GM12872 (cell line): ENCODE results near the gene MAN1A1.

ENCODE experiments used
- TF ChIP-seq, protein P1 (sequence below): IDR thresholded peaks from 3 replicates; pipeline ENCODE4 v1.5.1; 2011; ENCODE audit warnings: low read depth, mild to moderate bottlenecking, low read length, moderate library complexity; ENCODE audit not compliant: insufficient read depth

Gene MAN1A1

DNA sequence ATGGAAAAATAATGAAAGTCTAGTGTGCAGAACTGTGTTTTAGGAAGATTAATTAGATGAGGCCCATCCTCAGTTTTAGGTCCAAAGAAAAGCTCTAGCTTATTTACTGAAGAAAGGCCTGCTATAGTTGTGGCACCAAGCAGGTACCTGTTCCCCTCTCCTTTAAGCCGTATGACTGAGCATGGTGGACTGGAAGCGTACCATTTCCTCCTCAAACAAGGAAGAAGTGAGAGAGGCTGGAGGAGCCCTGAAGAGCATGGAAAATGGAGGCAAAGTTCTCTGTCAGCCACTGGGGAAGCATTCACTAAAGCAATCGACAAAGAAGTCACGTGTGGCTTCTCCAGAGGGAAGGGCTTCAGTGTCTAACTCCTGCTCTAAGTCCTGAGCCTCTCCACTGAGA lies 100.2 kb downstream of the MAN1A1 start:
- TF ChIP-seq, protein P1, sequence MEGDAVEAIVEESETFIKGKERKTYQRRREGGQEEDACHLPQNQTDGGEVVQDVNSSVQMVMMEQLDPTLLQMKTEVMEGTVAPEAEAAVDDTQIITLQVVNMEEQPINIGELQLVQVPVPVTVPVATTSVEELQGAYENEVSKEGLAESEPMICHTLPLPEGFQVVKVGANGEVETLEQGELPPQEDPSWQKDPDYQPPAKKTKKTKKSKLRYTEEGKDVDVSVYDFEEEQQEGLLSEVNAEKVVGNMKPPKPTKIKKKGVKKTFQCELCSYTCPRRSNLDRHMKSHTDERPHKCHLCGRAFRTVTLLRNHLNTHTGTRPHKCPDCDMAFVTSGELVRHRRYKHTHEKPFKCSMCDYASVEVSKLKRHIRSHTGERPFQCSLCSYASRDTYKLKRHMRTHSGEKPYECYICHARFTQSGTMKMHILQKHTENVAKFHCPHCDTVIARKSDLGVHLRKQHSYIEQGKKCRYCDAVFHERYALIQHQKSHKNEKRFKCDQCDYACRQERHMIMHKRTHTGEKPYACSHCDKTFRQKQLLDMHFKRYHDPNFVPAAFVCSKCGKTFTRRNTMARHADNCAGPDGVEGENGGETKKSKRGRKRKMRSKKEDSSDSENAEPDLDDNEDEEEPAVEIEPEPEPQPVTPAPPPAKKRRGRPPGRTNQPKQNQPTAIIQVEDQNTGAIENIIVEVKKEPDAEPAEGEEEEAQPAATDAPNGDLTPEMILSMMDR = no peak

DNA sequence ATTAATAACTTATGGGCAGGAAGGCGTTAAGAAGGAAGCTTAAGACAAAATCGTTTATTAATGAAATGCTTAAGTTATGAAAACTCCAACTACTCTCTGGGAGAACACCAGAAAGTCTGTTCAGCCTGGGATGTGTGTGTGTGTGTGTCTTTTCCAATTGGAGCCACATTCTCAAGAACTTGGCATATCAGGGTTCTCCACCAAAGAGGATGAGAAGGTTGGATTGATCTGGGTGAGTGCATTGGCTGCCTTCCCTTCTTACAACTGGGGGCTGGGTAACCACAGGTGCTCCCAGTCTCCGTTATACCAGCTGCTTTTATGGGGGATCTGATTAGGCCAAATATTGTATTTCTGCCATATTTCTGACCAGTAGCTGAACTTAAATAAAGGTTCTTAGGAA lies 102.1 kb downstream of the MAN1A1 start:
- TF ChIP-seq, protein P1 = no peak

DNA sequence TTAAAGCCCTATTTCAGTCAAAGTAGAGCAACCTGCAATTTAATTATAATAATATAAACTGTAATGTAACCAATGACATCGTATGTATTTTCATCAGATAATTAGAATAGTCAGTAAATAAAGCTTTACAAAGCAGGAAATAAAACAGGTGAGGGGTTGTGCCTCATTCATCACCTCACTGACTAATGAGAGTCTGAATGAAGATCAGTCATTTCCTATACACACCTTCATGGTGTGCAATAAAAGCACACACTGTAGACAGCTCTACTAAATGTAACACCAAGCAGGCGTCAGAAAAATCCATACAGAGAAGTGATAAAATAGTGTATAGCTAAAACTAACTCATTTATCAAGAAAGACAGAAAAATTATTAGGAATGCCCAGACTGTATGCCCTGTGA lies 105.9 kb downstream of the MAN1A1 start:
- TF ChIP-seq, protein P1 = no peak

DNA sequence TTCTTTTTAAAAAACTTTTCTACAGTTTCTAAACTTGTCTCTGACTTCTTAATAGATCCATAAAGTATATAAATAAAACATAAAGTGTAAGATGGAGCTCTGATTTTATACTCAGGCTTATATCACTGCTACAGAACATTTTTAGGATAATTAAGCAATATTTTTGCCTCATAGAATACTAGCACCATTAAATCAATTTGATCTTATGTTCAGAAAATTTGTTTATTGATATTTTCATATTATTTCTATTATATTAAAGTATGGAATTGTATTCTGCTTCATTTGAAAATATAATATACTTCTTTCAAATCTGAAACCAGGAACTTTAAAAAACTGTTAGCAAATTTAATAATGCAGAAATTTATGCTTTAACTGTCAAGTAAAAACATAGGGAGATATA lies 106.5 kb downstream of the MAN1A1 start:
- TF ChIP-seq, protein P1 = no peak

DNA sequence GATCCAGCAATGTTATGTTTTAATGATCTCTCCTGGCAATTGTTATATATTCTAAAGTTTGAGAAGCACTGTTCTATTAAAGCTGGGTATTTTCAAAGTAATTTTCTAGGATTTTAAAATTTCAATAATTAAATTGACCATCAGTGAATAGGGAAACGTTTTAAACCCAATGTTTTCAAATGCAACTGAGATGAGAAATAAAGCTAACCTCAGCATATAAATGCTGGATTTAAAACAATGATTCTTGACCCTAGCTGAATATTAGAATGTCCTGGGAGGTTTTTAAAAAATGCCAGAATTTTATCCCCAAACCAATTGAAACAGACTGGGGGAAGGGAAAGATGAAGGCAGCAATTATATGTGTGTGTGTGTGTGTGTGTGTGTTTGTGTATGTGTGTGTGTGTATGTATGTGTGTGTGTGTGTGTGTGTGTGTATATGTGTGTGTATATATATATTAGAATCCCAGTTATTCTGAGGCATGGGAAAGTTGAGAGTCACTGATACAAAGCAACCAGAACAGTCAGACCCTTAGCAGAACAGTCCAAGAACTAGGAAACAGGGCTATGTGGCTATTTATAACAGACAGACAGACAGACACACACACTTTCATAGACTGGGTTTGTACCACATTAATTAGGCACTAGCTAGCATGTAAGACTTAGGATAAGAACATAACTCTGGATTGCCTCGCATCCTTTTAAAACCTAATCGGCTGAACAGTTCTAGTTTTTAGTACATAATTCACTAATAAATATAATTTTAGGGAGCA lies 107.8 kb downstream of the MAN1A1 start:
- TF ChIP-seq, protein P1 = no peak

DNA sequence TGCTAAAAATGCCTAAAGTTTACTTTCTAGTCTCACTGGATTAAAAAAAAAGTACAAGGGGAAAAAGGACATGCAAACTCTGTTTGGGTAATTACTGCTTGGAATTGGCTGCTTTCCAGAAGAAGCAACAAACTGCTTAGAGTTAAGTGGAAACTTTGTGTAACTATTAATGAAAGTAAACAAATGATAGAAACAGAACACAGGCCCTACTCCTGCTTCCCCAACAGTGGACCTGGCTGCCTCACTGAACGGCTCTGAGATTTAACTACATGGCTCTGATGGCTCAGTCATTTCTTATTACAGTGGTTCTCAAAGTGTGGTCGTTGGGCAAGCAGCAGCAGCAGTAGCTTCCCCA lies 108.5 kb downstream of the MAN1A1 start:
- TF ChIP-seq, protein P1 = no peak

DNA sequence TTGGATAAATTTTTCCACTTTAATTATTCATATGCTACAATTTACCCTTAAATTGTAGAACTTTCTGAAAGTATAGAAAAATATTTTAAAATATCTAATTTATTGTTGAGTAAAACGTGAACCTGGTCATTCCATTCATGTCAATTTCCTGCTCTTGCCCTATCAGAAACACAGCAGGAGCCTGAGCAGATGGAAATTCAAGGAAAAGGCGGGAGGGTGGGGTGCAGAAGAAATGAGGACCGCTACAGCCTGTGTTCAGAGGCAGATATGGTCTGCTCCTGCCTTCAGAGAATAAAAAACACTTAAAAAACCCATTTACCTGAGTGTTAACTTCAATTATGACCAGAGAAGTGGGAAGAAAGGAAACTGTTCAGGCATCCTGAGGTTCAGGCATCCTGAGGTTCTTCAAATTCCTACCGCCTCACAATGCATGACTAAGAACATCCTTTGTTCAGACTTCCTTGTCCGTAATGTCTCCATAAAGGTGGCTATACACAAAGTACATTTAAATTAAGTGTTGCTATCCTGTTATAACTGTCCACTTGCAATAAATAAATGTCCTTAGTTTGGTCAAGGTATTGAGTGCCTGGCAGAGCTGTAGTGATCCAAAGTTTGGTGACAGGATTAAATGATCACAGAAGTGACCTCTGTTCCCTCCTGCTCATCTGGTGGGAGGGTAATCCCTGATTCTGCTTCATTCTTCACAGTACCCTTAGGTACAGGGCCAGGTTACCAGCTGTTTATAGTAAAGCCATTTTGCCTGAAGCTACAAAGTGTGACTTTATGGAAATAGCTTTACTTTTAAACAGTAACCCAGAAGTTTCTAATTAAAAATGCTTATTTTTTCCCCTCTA lies 109.1 kb downstream of the MAN1A1 start:
- TF ChIP-seq, protein P1 = no peak
